KOPT-K1 (cell line): ENCODE data around the gene CFAP97D1.

Experiments
- H3K27ac ChIP-seq: fragments of 200-600 bp; sonication (generic); 2 replicates; pipeline ENCODE4 v1.5.1; 2016; ENCODE audit warnings: antibody characterized with exemption, mild to moderate bottlenecking, low read depth, low read length; ENCODE audit not compliant: poor library complexity, severe bottlenecking
- H3K36me3 ChIP-seq: fragments of 200-600 bp; sonication (generic); 2 replicates; pipeline ENCODE4 v1.5.1; 2017; ENCODE audit warnings: antibody characterized with exemption, mild to moderate bottlenecking, low read length, moderate library complexity; ENCODE audit not compliant: insufficient read depth
- H3K9me3 ChIP-seq: fragments of 200-600 bp; sonication (generic); 2 replicates; pipeline ENCODE4 v1.5.1; 2017; ENCODE audit warnings: antibody characterized with exemption, low read length, mild to moderate bottlenecking; ENCODE audit not compliant: insufficient read depth, poor library complexity, severe bottlenecking

The CFAP97D1 gene

GRCh38 chr17:43758497-43759174 lies 21.6 kb upstream of the CFAP97D1 start, which contains the start of gene SOST:
Gene SOST (minus strand): TSS chr17:43758791. CDS start chr17:43758741, 50 bp downstream.
- Histone ChIP-seq H3K36me3 (no peaks in the 10 kb centered on the region), H3K9me3 (no peaks in the 10 kb centered on the region), H3K27ac (no peak within 1 kb of the TSS)

- Histone ChIP-seq H3K36me3 (no peaks in the 10 kb centered on the region), H3K27ac (no peak overlapping the region), H3K9me3 (no peaks in the 10 kb centered on the region)
These were observed 20.4 kb upstream of the CFAP97D1 start for GRCh38 chr17:43759836-43760235.

GRCh38 chr17:43760254-43760852 lies 19.9 kb upstream of the CFAP97D1 start:
- H3K36me3 ChIP-seq: no peaks in the 10 kb centered on the region
- H3K27ac ChIP-seq: no peak overlapping the region
- H3K9me3 ChIP-seq: no peaks in the 10 kb centered on the region

GRCh38 chr17:43766413-43767052 lies 13.7 kb upstream of the CFAP97D1 start:
- no peaks in the 10 kb centered on the region for H3K9me3 ChIP-seq
- H3K27ac ChIP-seq: no peak overlapping the region
- no peaks in the 10 kb centered on the region for H3K36me3 ChIP-seq

GRCh38 chr17:43767053-43767712 lies 13.1 kb upstream of the CFAP97D1 start:
- no peak overlapping the region for H3K27ac ChIP-seq
- no peaks in the 10 kb centered on the region for H3K9me3 ChIP-seq
- H3K36me3 ChIP-seq: peaks cover 2% of the 10 kb centered on the region

GRCh38 chr17:43767713-43768059 lies 12.5 kb upstream of the CFAP97D1 start:
- Histone ChIP-seq H3K9me3 (no peaks in the 10 kb centered on the region), H3K27ac (no peak overlapping the region), H3K36me3 (peaks cover 7% of the 10 kb centered on the region)

- H3K9me3 ChIP-seq: no peaks in the 10 kb centered on the region
- H3K36me3 ChIP-seq: peaks cover 7% of the 10 kb centered on the region
- H3K27ac ChIP-seq: no peak overlapping the region
These were observed 11.9 kb upstream of the CFAP97D1 start for GRCh38 chr17:43768382-43768781.

- Histone ChIP-seq H3K36me3 (peaks cover 7% of the 10 kb centered on the region), H3K27ac (no peak overlapping the region), H3K9me3 (no peaks in the 10 kb centered on the region)
These were observed 11.3 kb upstream of the CFAP97D1 start for GRCh38 chr17:43768943-43769342.

GRCh38 chr17:43769426-43769825 lies 10.8 kb upstream of the CFAP97D1 start:
- peaks cover 7% of the 10 kb centered on the region for H3K36me3 ChIP-seq
- no peaks in the 10 kb centered on the region for H3K9me3 ChIP-seq
- H3K27ac ChIP-seq: no peak overlapping the region

- Histone ChIP-seq H3K36me3 (peaks cover 7% of the 10 kb centered on the region), H3K27ac (no peak overlapping the region), H3K9me3 (no peaks in the 10 kb centered on the region)
These were observed 10.4 kb upstream of the CFAP97D1 start for GRCh38 chr17:43769859-43770258.

GRCh38 chr17:43770957-43771356 lies 9.3 kb upstream of the CFAP97D1 start:
- H3K36me3 ChIP-seq: peaks cover 7% of the 10 kb centered on the region
- no peaks in the 10 kb centered on the region for H3K9me3 ChIP-seq
- no peak overlapping the region for H3K27ac ChIP-seq

- Histone ChIP-seq H3K27ac (no peak overlapping the region), H3K9me3 (no peaks in the 10 kb centered on the region), H3K36me3 (peaks cover 7% of the 10 kb centered on the region)
These were observed 8.8 kb upstream of the CFAP97D1 start for GRCh38 chr17:43771463-43771862.

GRCh38 chr17:43772877-43773648 lies 7.2 kb upstream of the CFAP97D1 start:
- peaks cover 7% of the 10 kb centered on the region for H3K36me3 ChIP-seq
- H3K9me3 ChIP-seq: no peaks in the 10 kb centered on the region
- no peak overlapping the region for H3K27ac ChIP-seq

- H3K27ac ChIP-seq: no peak overlapping the region
- peaks cover 7% of the 10 kb centered on the region for H3K36me3 ChIP-seq
- no peaks in the 10 kb centered on the region for H3K9me3 ChIP-seq
These were observed 5.7 kb upstream of the CFAP97D1 start for GRCh38 chr17:43774304-43775250.
